OCI-LY1 (cell line): ENCODE results near the gene DEPDC5.

Experiments used
- EZH2 ChIP-seq: fragments of 200-600 bp; sonication (generic), shearing (Covaris generic); IDR thresholded peaks from 2 replicates; pipeline ENCODE4 v1.8.0; 2017; ENCODE audit warnings: borderline replicate concordance, mixed run types, mild to moderate bottlenecking, antibody characterized with exemption, low read length, moderate library complexity, mixed read lengths
- TF ChIP-seq, protein P1 (sequence below): fragments of 200-600 bp; sonication (generic), shearing (Covaris generic); IDR thresholded peaks from 2 replicates; pipeline ENCODE4 v1.5.1; 2017; ENCODE audit warnings: mild to moderate bottlenecking, antibody characterized with exemption, low read length, moderate library complexity, mixed read lengths

DNA sequence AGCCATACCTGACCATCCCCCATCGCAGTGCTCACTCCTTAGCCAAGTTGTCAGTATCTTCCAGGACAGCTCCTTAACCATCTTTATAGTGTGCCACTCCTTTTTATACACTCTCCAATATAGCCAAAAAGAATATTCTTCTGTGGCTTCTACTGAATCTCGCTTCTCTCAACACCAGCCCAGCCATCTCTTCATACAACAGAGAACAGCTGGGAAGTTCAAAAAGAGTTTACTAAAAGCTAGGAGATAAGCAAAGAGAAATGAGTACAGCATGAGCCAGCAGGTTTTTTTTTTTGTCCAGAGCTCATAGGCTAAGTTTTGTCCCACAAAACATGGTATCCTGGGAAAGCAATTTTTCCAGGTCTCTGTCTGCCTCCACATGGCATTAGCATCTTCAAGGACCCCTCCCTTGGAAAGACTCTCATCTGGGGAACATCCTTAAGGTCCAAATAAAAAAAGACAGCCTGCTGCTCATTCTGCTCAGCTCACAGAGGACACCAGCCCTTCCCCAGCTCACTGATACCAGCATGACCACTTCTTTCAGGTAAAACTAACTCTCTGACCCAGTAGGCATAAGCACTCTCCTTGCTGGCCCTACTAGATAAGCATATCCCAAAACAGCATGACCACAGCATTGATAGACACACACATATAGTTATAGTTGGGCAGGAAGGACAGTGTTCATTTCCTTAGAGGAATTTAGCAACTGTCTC is 141.7 kb downstream of the DEPDC5 start:
- TF ChIP-seq, protein P1, sequence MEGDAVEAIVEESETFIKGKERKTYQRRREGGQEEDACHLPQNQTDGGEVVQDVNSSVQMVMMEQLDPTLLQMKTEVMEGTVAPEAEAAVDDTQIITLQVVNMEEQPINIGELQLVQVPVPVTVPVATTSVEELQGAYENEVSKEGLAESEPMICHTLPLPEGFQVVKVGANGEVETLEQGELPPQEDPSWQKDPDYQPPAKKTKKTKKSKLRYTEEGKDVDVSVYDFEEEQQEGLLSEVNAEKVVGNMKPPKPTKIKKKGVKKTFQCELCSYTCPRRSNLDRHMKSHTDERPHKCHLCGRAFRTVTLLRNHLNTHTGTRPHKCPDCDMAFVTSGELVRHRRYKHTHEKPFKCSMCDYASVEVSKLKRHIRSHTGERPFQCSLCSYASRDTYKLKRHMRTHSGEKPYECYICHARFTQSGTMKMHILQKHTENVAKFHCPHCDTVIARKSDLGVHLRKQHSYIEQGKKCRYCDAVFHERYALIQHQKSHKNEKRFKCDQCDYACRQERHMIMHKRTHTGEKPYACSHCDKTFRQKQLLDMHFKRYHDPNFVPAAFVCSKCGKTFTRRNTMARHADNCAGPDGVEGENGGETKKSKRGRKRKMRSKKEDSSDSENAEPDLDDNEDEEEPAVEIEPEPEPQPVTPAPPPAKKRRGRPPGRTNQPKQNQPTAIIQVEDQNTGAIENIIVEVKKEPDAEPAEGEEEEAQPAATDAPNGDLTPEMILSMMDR, result no peak
- no peak for TF ChIP-seq EZH2
